Measurements from ENCODE around the gene HIGD1A. TPM values are rescaled to one million over a fixed set of nuclear protein-coding genes. Genes with fewer than 3 reads are reported as not detected.

The HIGD1A gene
- total and polyA plus RNA-seq, 2 of the 4 experiments (the other 2 are of a cell fraction), result 86.6 to 137 TPM

GRCh38 chr3:42849017-42849416 lies 44.7 kb upstream of the HIGD1A start:
- H2AFZ ChIP-seq (replicated peaks; ENCODE audit: low read length, poor library complexity), result no peak overlapping the region
- no peak overlapping the region for H2AK9ac ChIP-seq (replicated peaks; ENCODE audit: low read depth, low read length, poor library complexity)
- no peak overlapping the region for H2BK5ac ChIP-seq (ENCODE audit: low read depth, low read length, poor library complexity, severe bottlenecking)
- ChIA-PET POLR2A (ENCODE audit: unreplicated experiment) (no interaction called here), CTCF (no interaction called here)
- TF ChIP-seq SMC3 (IDR thresholded peaks at IDR 0.05; ENCODE audit: low read depth, low read length) (no peak), RCOR1 (IDR thresholded peaks at IDR 0.05; ENCODE audit: insufficient replicate concordance, low read length) (no peak), RAD21 (IDR thresholded peaks at IDR 0.05; ENCODE audit: low read length) (no peak), MAZ (IDR thresholded peaks at IDR 0.05; ENCODE audit: borderline replicate concordance, low read depth, low read length) (no peak), NFE2L2 (IDR thresholded peaks at IDR 0.05; ENCODE audit: low read depth, low read length) (no peak), CEBPB (IDR thresholded peaks at IDR 0.05; ENCODE audit: low read depth, low read length) (no peak), MXI1 (IDR thresholded peaks at IDR 0.05; ENCODE audit: borderline replicate concordance, low read depth, low read length) (no peak), MAFK (IDR thresholded peaks at IDR 0.05; ENCODE audit: low read depth, low read length) (no peak), FOS (IDR thresholded peaks at IDR 0.05; ENCODE audit: low read depth, low read length) (no peak)
- no peak overlapping the region for H2BK120ac ChIP-seq (ENCODE audit: low read depth, low read length)
- H4K20me1 ChIP-seq (ENCODE audit: insufficient read depth, low read length), result no peaks in the 10 kb centered on the region
- no peak for DNase-seq
- H3K27ac ChIP-seq (ENCODE audit: insufficient read depth, low read length), result no peak overlapping the region
- H4K5ac ChIP-seq (ENCODE audit: low read depth, low read length), result no peak overlapping the region
- no peak overlapping the region for H2BK20ac ChIP-seq (ENCODE audit: low read depth, low read length)
- H3K4me1 ChIP-seq (ENCODE audit: control insufficient read depth, insufficient read depth, low read length), result no peaks in the 10 kb centered on the region
- H3K4me3 ChIP-seq (ENCODE audit: insufficient read depth, low read depth, low read length), result no peak overlapping the region
- H3K9me3 ChIP-seq (ENCODE audit: control insufficient read depth, insufficient read depth, low read length), result no peaks in the 10 kb centered on the region
- 100% methylated on average over 1 of the region's 7 CpGs; no CpG with 5 or more reads in 1 of the 2 experiments for WGBS, 2 experiments (ENCODE audit: extremely low coverage in 2 of 2, insufficient read length in 1 of 2)
- no peak overlapping the region for H3K23ac ChIP-seq (ENCODE audit: low read depth, low read length)
- H3K14ac ChIP-seq (replicated peaks; ENCODE audit: low read depth, low read length), result no peak overlapping the region
- H3K27me3 ChIP-seq (ENCODE audit: control insufficient read depth, insufficient read depth, low read length), result peaks cover 55% of the 10 kb centered on the region
- H3K9me1 ChIP-seq (ENCODE audit: insufficient read depth, low read length), result no peaks in the 10 kb centered on the region
- no peak for ATAC-seq (ENCODE audit: low read depth)
- intact Hi-C loops (cut with micrococcal nuclease) (no loop called here), in situ Hi-C loops (cut with MboI; ENCODE audit: low sequenced_read_pairs) (no loop called here), dilution Hi-C loops (cut with HindIII; ENCODE audit: low sequenced_read_pairs, unreplicated experiment) (no loop called here)
- H4K91ac ChIP-seq (ENCODE audit: insufficient read depth, low read depth, low read length), result no peak overlapping the region
- no peak overlapping the region for H2AK5ac ChIP-seq (ENCODE audit: low read depth, low read length)
- no peak overlapping the region for H2BK15ac ChIP-seq (ENCODE audit: low read depth, low read length)
- no peak overlapping the region for H3K9ac ChIP-seq (ENCODE audit: low read depth, low read length)
- no TSS peak for BruUV-seq (replicated peaks)
- H3K4ac ChIP-seq (ENCODE audit: low read depth, low read length), result no peak overlapping the region
- no peak overlapping the region for H3K18ac ChIP-seq (ENCODE audit: low read depth, low read length)
- H3K79me1 ChIP-seq (ENCODE audit: low read depth in 1 of 2, low read length in 2 of 2), result no peaks in the 10 kb centered on the region
- H3K56ac ChIP-seq (ENCODE audit: extremely low read depth, insufficient read depth, low read length), result no peak overlapping the region
- H4K8ac ChIP-seq (ENCODE audit: low read depth in 2 of 2, low read length in 2 of 2), result no peak overlapping the region
- H3K4me2 ChIP-seq (ENCODE audit: low read depth, low read length), result no peak overlapping the region
- no peaks in the 10 kb centered on the region for H3K36me3 ChIP-seq (ENCODE audit: control insufficient read depth, insufficient read depth, low read length)

Measured in IMR-90 (cell line).